Dedifferentiated amniotic fluid mesenchymal stem cell (primary cell): ENCODE results near the gene CD38.

Source experiments
- DNase-seq: peaks from one replicate; pipeline ENCODE4 v3.0.0-alpha.2; 2016; ENCODE audit errors: extremely low spot score

Gene CD38

GRCh38 chr4:15864651-15865566, 86.8 kb downstream of the CD38 start:
- DNase-seq: no peak

- DNase-seq: no peak
Measured at GRCh38 chr4:15868111-15868510, 90.0 kb downstream of the CD38 start.

DNA sequence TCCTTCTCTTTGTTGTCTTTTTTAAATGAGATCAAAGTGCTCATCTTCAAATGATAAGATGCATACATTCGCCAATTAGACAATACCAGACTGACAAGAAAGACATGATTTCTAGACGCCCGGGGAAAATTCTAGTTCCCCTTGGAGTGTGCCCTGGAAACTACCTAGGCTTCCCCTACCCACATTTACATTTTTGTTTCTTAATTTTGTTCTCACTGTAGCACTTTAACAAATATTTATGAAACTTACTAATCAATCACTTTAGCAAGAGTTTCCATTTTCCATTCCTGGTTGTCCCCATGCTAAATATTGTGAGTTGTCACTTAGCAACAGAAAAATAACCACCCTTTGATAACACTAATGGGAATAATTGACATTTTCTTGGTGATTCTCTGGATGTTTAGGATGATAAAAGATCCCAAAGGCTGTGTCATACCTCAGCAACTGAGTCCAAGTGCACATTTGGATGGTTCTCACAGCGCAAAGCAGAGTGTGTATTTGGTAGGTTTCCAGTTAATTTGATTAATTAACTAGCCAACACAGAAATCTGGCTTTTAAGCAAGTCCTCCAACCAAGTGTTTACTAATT, 90.8 kb downstream of the CD38 start:
- DNase-seq: no peak

DNA sequence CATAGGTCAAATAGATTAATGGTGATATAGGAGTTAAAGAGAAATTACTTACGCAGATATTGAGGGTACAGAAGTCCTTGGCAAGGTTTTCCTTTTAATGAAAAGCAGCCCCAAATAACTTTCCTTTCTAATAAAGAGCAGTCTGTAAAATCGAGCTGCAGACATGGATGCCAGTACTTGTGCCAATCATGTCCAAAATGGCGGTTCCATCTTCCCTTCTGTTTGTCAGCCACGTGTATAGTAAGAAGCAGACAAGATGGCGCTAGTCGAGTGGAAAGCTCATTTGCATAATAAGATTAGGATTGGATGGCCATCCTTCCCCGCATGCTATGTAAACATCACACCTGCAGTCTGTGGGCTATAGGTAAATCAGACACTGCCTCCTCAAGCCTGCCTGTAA, 92.0 kb downstream of the CD38 start:
- no peak for DNase-seq

GRCh38 chr4:15870921-15871664, 93.0 kb downstream of the CD38 start:
- no peak for DNase-seq

DNA sequence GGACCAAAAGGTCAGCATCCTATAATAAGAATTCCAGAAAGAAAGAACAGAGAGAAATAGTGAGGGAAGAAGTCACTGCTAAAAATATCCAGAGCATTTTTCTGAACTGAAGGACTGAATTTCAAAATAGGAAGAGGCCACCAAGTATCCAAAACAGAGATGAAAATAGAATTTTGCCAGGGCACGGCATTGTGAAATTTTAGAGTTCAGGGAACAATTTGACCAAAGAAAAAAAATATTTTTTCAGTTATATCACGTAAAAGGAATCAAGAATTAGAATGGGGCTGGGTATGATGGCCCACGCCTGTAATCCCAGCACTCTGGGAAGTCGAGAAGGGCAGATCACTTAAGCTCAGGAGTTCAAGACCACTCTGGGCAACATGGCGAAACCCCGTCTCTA, 95.0 kb downstream of the CD38 start:
- DNase-seq: no peak

- DNase-seq: no peak
Measured at GRCh38 chr4:15874671-15875070, 96.5 kb downstream of the CD38 start.

DNA sequence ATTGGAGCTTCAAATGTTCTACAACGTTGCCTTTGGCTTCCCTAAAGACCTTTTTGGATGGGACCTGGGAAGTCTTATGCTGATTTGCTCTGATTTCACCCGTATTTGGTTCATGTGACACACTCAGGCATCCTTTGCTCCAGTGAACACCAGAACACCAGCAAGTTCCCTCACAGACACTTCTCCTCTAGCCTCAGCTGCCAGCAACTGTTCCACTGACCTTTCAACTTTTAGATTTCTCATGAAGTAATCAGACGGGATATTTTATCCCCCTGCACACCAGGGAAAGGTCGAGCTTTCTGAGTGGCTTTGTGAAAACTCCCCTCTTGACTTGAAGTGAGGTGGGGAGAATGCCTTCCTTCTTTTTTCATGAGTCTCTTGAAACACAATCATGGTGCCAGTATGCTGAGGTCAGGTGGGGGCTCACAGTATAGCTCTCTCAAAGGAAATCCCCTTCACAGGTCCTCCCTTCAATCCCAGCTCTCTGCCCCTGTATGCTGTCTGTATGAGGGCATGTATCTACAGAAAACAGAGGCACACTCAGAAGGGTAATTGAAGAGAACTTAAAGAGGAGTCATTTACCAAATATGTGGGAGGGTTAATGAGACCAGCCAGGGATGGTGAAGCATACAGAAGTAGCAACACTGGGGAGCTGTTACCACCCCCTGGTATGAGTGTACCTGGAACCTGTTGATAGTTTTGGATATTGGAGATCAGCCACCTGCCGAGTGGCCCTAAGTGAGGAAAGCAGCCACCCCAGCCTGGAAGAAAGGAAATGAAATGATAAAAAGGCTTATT, 97.7 kb downstream of the CD38 start:
- DNase-seq: no peak

GRCh38 chr4:15878011-15878410, 99.9 kb downstream of the CD38 start:
- no peak for DNase-seq

- no peak for DNase-seq
Measured at GRCh38 chr4:15881820-15882219, 103.7 kb downstream of the CD38 start.

DNA sequence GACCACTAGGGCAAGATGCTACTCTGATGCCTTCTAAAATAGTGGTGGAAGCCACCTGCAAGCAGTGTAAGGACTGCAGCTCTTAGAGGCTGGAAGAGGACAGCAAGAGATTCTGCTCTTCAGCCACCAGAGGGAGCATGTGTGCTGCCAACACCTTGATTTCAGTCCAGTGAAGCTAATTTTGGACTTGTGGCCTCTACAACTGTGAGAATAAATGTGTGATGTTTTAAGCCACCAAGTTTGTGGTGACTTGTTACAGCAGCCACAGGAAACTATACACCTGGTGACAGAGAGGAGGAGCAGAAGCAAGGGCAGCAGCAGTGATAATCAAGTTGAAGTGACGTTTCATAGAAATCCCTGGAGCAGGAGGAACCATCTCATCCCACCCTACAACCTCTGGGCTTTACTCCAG, 104.6 kb downstream of the CD38 start:
- peak; percentile 65 for DNase-seq

- no peak for DNase-seq
Measured at GRCh38 chr4:15883610-15884243, 105.6 kb downstream of the CD38 start.

DNA sequence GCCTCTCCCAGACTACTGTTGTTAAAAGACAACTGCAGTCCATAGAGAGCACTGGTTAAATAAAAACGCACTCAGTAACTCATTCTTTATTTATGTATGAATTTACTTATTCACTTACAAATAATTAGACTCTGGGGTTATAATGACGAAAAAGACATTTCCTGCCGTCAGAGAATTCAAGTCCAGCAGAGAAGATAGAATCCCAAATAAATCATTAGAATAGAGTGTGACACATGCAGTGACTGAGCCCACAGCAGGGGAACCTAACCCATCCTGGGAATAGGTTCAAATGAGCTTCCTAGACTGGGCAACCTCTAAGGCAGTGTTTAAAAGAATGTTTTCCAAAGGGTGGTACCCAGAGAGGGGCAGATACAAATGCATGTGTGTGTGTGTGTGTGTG, 106.5 kb downstream of the CD38 start:
- no peak for DNase-seq

DNA sequence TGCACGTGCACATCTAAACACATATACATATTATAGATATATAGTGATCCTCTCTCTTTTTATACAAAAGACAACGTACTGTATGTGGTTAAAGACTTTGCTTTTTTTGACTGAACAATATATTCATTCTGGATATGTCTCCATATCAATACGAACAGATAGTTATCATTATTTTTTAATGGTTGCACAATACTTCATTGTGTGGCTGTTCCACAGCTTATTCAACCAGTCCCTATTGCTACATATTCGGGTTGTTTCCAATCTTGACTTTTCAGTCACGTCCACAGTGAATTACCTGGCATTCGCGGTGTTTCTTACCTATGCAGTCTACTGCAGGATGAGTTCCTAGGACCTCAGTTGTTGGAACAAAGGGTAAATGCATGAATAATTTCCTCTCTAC, 107.3 kb downstream of the CD38 start:
- DNase-seq: no peak

GRCh38 chr4:15888515-15888914, 110.4 kb downstream of the CD38 start:
- DNase-seq: no peak

DNA sequence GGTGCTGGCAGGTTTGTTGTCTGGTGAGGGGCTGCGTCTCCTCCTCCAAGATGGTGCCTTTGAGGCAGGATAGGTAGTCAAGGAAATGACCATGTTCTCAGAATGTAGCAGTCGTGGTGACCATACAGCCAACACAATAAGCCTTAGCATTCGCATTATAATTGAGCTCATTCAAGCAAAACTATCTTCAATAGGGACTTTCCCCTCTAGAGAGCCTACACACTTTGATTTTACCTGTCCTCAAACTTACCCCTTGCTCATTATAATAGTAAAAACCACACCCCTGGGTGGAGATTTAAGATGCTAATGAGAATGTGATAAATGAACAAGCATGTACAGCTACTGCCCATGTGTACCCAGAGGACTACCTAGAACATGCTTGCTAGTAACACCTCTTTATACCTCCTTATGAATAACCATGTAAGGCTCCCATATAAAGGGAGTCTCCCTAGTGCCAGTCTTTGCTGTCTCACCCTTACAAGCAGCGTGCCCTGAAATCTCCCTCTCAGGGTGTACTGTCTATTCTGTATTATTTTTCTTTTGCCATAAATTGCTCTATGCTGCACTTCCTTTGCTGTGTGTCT, 112.2 kb downstream of the CD38 start:
- DNase-seq: no peak

DNA sequence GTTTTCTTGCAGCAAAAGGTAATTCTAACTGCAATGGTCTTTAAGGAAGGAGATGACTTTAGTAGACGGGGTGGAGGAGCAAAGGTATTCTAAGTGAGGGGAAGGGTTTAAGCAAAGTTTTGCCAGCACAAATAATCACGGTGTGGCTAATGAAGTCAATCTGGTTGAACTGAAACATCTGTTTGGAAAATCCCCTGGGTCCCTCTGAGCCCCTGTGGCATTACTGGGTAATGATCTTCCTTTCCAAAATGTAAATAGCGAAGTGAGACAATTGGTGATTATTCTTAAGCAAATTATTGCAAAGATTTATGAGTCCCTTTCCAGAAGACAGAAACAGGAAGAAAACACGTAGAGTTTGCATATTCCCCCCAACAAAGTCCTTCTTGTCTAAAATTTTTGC, 113.2 kb downstream of the CD38 start:
- no peak for DNase-seq

DNA sequence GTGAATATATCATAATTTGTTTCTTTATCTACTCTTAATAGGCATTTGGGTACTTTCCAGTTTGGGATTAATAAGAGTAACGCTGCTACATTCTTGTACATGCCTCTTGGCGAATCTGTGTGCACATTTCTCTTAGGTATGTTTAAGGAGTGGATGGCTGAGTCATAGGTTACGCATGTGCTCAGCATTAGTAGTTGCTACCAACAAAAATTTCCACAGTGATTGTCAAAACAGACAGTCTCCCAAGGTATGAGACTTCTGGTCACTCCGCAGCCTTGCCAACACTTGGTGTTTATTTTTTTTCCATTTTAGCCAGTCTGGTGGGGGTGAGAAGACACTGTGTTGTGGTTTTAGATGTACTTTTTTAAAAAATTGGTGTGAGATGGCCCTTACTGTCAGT, 115.8 kb downstream of the CD38 start:
- peak; percentile 45 for DNase-seq

- DNase-seq: no peak
Measured at GRCh38 chr4:15894393-15894792, 116.3 kb downstream of the CD38 start.

- DNase-seq: no peak
Measured at GRCh38 chr4:15894921-15895916, 117.1 kb downstream of the CD38 start.
